NCI-H1930 (cell line): Measurements from ENCODE around the gene SH2D3C.

Experiments used
- DNase-seq, 2 experiments: peaks; one replicate each; lab custom pipeline; 2025; lab: John Stamatoyannopoulos, UW

The SH2D3C gene

DNA sequence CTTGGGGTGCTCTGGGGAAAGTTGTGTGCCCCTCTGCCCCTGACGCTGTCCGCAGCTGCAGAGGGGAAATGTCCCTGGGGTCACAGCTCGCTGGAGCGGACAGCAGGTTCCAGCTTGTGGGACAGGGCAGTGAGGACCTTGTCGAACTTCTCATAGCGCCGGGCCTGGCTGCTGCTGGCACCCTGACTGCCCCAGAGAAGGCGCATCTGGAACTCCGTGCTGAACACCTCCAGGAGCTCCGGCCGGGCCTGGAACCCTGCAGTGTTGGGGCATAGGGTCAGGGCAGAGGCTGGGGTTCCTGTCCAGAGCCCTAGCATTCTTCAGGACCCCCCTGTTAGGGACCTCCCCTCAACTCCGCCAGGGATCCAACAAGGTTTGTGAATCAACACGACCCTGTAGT lies 39.8 kb downstream of the SH2D3C start:
- DNase-seq, result no peak

DNA sequence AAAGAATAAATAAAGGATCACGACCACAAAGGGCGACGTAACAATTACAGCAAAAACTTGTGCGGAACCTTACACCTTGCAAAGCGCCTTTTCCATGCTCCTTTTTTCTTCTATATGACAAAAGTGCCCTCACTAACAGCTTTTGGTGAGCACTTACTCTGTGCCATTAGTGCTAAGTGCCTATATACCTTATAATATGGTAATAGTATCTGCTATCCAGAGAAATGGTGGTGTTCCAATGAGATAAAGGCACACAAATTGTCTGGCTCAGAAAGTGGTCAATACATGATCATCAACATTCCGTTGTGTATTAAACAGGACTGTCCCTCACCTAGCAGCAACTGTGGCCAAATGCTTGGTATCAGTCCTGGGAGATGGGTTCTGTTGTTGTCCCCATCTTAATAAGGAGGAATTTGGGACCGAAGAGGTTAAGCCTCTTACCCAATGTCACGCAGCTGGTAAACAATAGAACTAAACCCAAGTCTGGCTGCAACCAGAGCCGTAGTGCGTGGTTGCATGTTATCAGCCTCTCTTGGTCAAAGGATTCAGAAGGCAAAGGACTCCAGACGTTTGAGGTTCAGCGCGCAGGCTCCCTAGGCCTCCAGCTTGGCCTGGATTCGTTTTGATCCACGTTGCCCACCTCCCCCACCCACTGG lies 42.8 kb downstream of the SH2D3C start:
- no peak for DNase-seq

- DNase-seq, result peak; percentile 95 to 96
Observed at GRCh38 chr9:127734747-127735529, 43.5 kb downstream of the SH2D3C start, which contains the start of gene TOR2A. TSS of gene TOR2A (minus strand) at chr9:127735294. CDS start at chr9:127735270, 24 bp downstream.

DNA sequence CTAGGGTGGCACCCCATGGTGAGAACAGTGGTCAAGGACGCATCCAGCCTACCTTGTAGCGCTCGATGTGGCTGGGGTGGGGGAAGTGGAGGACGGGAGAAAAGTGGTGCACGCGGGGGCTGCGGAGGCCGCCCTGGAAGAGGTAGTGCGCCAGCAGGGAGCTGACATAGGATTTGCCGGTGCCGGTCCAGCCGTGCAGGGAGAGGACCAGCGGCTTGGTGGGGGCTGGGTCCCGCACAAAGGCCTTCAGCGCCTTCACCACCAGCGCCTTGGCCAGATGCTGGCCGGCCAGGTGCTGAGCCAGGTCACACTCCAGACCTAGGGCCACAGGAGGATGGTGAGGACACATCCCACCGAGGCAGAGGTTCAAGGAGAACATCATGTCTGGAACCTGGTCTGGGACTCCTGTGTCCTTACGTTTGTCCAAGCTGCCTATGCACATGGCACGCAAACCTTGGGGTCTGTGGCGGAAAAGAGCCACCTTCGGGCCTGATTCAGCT lies 44.2 kb downstream of the SH2D3C start:
- no peak for DNase-seq

DNA sequence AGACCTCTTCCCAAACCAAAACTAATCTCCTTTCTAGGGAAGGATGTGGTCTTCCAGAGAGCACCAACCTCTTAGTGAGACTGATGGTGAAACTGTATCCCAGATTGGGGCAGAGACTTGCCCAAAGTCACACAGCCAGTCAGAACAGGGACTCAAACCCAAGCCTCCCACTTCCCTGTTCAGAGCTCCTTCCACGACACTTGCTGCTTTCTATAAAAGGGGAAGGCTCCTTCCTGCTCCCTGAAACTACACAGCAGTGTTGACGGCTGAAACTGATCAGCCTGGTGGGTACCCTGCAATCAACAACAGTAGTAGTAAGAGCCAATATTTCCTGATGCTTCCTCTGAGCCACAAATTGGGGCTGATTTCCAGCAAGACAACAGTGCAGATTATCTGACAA lies 44.9 kb downstream of the SH2D3C start:
- no peak for DNase-seq

DNA sequence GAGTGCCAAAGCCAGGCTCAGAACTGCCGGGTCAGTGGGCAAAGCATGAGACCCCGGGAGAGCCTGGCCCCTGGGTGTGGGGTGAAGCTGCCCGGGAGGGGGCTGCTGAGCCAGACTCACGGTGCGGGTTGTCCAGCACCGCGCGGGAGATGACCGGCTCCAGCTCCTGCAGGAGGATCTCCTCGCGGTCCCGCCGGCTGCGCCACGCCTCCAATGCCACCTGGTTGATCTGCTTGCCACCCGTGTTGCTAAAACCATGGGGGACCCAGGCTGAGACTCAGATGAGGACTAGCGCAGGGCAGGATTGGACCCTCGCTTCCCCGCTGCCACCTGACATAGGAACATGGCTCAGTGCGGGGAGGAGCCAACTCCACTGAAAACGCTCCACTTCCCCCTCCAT lies 46.0 kb downstream of the SH2D3C start:
- DNase-seq, result no peak

DNA sequence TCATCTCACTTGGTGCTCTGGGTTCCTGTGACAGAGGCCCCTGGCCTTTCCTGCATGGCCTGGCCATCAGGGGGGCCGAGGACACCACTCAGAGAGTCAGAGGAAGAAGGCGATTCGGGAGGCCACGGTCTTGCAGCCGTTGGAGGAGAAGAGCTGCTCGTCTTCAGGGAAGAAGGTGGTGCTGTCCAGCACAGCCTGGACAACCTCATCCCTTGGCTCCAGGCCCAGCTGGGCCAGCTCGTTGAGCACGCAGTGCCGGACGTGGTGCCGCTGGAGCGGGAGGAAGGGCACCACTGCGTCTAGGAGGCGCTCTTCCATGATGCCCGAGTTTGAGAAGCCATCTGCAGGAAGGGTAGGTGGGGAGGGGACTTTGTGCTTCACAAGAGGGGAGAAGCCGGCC lies 46.5 kb downstream of the SH2D3C start:
- no peak for DNase-seq

GRCh38 chr9:127730799-127731410 lies 47.6 kb downstream of the SH2D3C start:
- DNase-seq, result no peak

DNA sequence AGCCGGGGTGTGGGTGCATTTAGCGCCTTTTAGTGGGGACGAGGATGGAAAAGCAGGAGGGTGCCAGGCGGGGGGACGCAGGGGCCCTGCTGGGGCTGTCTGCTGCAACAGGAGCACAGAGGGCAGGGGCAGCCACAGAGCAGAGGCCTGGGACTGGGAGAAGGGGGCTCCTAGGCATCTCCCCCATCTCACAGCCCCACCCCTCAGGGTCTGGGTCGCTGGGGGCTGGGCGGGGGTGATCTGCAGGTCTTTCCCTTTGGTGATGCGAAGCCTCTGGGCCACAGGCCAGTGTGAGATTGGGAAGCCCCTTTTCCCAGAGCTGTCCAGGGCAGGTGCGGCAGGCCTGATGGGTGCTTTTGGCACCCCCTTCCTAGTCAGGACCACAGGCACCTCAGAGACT lies 48.2 kb downstream of the SH2D3C start:
- no peak for DNase-seq

DNA sequence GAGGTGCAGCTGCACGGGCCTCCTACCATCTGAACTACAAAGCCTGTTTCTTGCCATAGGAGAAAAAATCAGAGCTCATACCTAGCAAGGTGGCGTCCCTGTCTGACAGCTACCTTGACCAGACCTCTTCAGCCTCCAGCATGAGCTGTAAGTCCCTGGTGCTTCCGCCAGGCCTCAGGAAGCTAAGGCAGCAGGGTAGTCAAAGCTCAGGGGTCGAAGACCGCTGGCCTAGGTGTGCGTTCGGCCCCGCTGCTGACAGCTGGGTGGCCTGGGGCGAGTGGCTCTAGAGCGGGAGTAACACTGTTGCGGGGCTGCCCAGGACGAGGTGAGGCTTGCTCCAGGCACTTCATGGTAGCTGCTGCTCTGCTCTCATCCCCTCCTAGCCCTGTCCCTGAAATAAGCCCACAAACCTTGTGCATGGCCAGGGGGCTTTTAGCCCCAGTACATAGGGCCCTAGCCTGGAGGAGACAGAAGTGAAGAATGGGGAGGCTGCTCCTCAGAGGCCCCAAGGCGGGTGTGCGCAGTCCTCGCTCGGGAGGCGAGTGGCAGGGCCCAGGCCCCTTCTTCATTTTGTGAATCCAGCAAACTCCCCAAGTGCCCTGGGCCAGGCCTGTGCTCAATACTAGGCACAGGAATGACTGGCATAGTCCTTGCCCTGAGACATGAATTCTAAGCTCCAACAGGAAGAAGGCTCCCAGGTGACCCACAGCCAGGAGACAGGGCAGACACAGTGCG lies 48.8 kb downstream of the SH2D3C start:
- DNase-seq, result no peak

DNA sequence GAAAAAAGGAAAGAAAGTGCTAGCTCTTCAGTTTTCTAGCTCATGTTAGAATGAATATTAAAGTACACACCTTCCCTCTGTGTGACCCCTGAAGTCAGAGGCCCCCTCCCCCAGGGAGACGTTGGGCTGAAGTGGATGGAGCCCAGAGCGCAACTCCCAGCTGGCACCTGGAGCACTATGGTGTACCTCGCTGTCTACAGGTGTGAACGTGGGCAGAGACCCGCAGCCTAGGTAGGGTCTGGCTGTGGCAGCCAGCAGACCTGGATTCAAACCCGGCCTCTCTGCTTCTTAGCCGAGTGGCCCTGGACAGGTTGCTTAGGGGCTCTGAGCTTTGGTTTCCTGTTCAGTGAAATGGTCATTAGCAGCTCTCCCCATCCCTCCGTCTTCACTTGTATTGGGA lies 49.7 kb downstream of the SH2D3C start:
- DNase-seq, result no peak

- DNase-seq, result no peak
Observed at GRCh38 chr9:127726871-127727270, 51.6 kb downstream of the SH2D3C start.

- DNase-seq, result no peak
Observed at GRCh38 chr9:127724012-127724411, 54.5 kb downstream of the SH2D3C start.

DNA sequence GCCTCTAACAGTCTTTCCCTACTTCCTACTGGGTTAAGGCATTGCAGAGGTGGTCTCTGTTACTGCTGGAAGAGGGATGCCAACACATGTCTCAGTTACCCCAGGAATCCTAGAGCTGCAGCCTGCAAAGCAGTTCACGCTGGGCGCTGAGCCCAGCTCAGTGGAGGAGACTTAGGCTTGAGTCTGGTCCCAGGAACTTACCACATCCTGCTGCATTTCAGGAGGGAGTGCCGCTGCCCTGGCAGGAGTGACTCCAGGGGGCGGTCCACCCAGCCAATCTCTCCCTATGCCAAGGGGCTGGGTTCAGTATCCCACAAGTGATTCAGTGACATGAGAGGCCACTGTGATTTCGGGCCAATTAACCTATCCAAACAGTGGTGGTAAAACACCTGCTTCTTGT lies 55.0 kb downstream of the SH2D3C start:
- DNase-seq, result no peak

- DNase-seq, result no peak
Observed at GRCh38 chr9:127723013-127723412, 55.5 kb downstream of the SH2D3C start.

- no peak for DNase-seq
Observed at GRCh38 chr9:127722055-127722745, 56.3 kb downstream of the SH2D3C start.

- DNase-seq, result no peak
Observed at GRCh38 chr9:127721391-127721821, 57.1 kb downstream of the SH2D3C start.

DNA sequence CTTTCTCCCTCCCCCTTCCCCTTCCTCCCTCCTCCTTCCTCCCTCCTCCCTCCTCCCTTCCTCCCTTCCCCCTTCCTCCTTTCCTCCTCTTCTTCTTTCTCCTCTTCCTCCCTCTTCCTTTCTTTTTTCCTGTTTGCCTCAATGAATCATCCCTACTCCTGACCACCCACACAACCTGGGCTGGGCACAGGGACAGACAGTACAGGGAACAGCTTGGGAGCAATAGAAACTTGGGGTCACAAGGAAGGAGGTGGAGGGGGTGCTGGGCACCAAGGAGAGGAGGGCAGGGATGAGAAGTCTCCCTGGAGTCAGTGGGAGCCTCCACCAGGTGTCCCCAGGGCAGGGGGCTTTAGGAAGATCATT lies 57.6 kb downstream of the SH2D3C start:
- DNase-seq, result no peak

GRCh38 chr9:127720031-127720864 lies 58.2 kb downstream of the SH2D3C start:
- DNase-seq, result no peak

- no peak for DNase-seq
Observed at GRCh38 chr9:127717766-127718165, 60.7 kb downstream of the SH2D3C start.

GRCh38 chr9:127716412-127716811 lies 62.1 kb downstream of the SH2D3C start:
- no peak for DNase-seq
